SU-DHL-6 (cell line): Measurements from ENCODE around the gene ZNF710.

Experiments
- H2AFZ ChIP-seq: fragments of 200-600 bp; sonication (generic); 2 replicates; pipeline ENCODE4 v1.6.1; 2014; ENCODE audit warnings: low read depth, mild to moderate bottlenecking, moderate library complexity, mixed read lengths, antibody characterized with exemption, low read length; ENCODE audit not compliant: severe bottlenecking
- H3F3A ChIP-seq: fragments of 200-600 bp; shearing (Covaris generic); 2 replicates; pipeline ENCODE4 v1.6.0; 2016; ENCODE audit warnings: antibody characterized with exemption, mild to moderate bottlenecking; ENCODE audit not compliant: insufficient read depth
- H3K27ac ChIP-seq: fragments of 200-600 bp; sonication (generic); 2 replicates; pipeline ENCODE4 v1.5.1; 2016; ENCODE audit warnings: low read depth, mild to moderate bottlenecking, low read length, moderate library complexity, mixed read lengths
- H3K27me3 ChIP-seq: fragments of 200-600 bp; sonication (generic), shearing (Covaris generic); 2 replicates; pipeline ENCODE4 v1.6.0; 2014; ENCODE audit warnings: mild to moderate bottlenecking, low read length
- H3K36me3 ChIP-seq: fragments of 200-600 bp; sonication (generic); 2 replicates; pipeline ENCODE4 v1.6.1; 2014; ENCODE audit warnings: mild to moderate bottlenecking, low read length, mixed read lengths
- H3K4me2 ChIP-seq: fragments of 300-600, 200-600 bp; shearing (Covaris generic), sonication (generic); 2 replicates; pipeline ENCODE4 v1.6.0; 2014; ENCODE audit warnings: low read length, low read depth, mild to moderate bottlenecking; ENCODE audit not compliant: poor library complexity, severe bottlenecking
- H3K4me3 ChIP-seq: fragments of 200-600 bp; sonication (generic); 2 replicates; pipeline ENCODE4 v1.5.1; 2014; ENCODE audit warnings: antibody characterized with exemption, low read length, mild to moderate bottlenecking, mixed read lengths; ENCODE audit not compliant: insufficient read depth, poor library complexity, severe bottlenecking
- H3K79me2 ChIP-seq: fragments of 200-600 bp; sonication (generic); 2 replicates; pipeline ENCODE4 v1.6.1; 2014; ENCODE audit warnings: mild to moderate bottlenecking, low read length, moderate library complexity; ENCODE audit not compliant: insufficient read depth
- H3K9ac ChIP-seq: fragments of 200-600 bp; sonication (generic); 2 replicates; pipeline ENCODE4 v1.7.0; 2014; ENCODE audit warnings: mild to moderate bottlenecking, low read length
- H3K9me2 ChIP-seq: fragments of 200-600 bp; sonication (generic); replicated peaks from 2 replicates; pipeline ENCODE4 v1.6.1; 2014; ENCODE audit warnings: low read length; ENCODE audit not compliant: insufficient read depth
- H3K9me3 ChIP-seq: fragments of 200-600 bp; sonication (generic); 2 replicates; pipeline ENCODE4 v1.6.1; 2014; ENCODE audit warnings: low read length, mixed read lengths; ENCODE audit not compliant: insufficient read depth
- H4K20me1 ChIP-seq: fragments of 200-600 bp; sonication (generic); 2 replicates; pipeline ENCODE4 v1.6.1; 2014; ENCODE audit warnings: low read depth, mild to moderate bottlenecking, antibody characterized with exemption, low read length, moderate library complexity, mixed read lengths
- CTCF ChIP-seq: fragments of 200-600 bp; sonication (generic); IDR thresholded peaks from one replicate; pipeline ENCODE4 v1.5.1; 2017; ENCODE audit warnings: antibody characterized with exemption, mild to moderate bottlenecking, low read length, moderate library complexity; ENCODE audit not compliant: insufficient read depth, poor library complexity, severe bottlenecking
- EZH2phosphoT487 ChIP-seq: fragments of 200-600 bp; sonication (generic), shearing (Covaris generic); conservative IDR thresholded peaks from 2 replicates; pipeline ENCODE4 v1.6.1; 2018; ENCODE audit warnings: mild to moderate bottlenecking, antibody characterized with exemption, low read length, moderate library complexity, mixed read lengths

The ZNF710 gene

GRCh38 chr15:90036806-90037510 is 35.8 kb downstream of the ZNF710 start:
- Histone ChIP-seq H3K9me2 (no peaks in the 10 kb centered on the region), H3K4me2 (no peak overlapping the region), H3K79me2 (no peaks in the 10 kb centered on the region)

GRCh38 chr15:90037511-90037860 is 36.4 kb downstream of the ZNF710 start:
- Histone ChIP-seq H3K27ac (no peak overlapping the region), H3K9me2 (no peaks in the 10 kb centered on the region), H3F3A (no peaks in the 10 kb centered on the region), H3K79me2 (no peaks in the 10 kb centered on the region), H3K9me3 (no peaks in the 10 kb centered on the region), H4K20me1 (no peaks in the 10 kb centered on the region), H3K4me2 (no peak overlapping the region), H2AFZ (no peak overlapping the region), H3K27me3 (no peaks in the 10 kb centered on the region), H3K9ac (no peak overlapping the region), H3K4me3 (no peak overlapping the region), H3K36me3 (no peaks in the 10 kb centered on the region)
- TF ChIP-seq CTCF (no peak), EZH2phosphoT487 (no peak)

More at GRCh38 chr15:90036806-90037510, 35.8 kb downstream of the ZNF710 start:
- TF ChIP-seq CTCF (no peak), EZH2phosphoT487 (no peak)
- Histone ChIP-seq H3K9me3 (no peaks in the 10 kb centered on the region), H2AFZ (no peak overlapping the region), H3K9ac (no peak overlapping the region), H3F3A (no peaks in the 10 kb centered on the region), H3K36me3 (no peaks in the 10 kb centered on the region), H3K27ac (no peak overlapping the region), H3K27me3 (no peaks in the 10 kb centered on the region), H3K4me3 (no peak overlapping the region), H4K20me1 (no peaks in the 10 kb centered on the region)

GRCh38 chr15:90037961-90038631 is 37.0 kb downstream of the ZNF710 start:
- Histone ChIP-seq H3K36me3 (no peaks in the 10 kb centered on the region), H3K79me2 (no peaks in the 10 kb centered on the region), H3K27me3 (no peaks in the 10 kb centered on the region), H3K9me3 (no peaks in the 10 kb centered on the region), H2AFZ (no peak overlapping the region), H3K4me2 (no peak overlapping the region), H3F3A (no peaks in the 10 kb centered on the region), H3K9ac (no peak overlapping the region), H4K20me1 (no peaks in the 10 kb centered on the region), H3K27ac (no peak overlapping the region), H3K4me3 (no peak overlapping the region), H3K9me2 (no peaks in the 10 kb centered on the region)
- TF ChIP-seq EZH2phosphoT487 (no peak), CTCF (no peak)
